Neuronal stem cell (in vitro differentiated cells): ENCODE results near the gene SAMD4A.
"Not testable (repeated sequence)": the region's sequence is repeated elsewhere in the genome, so short reads cannot be mapped to it uniquely, and the experiment has no call there.

Experiments used
- DNase-seq: peaks from one replicate; pipeline ENCODE4 v3.0.0-alpha.2; 2013; ENCODE audit warnings: low spot score
- H2AFZ ChIP-seq: one replicate; pipeline ENCODE4 v1.6.1; 2013; ENCODE audit warnings: mild to moderate bottlenecking, low read length, inconsistent platforms
- H2AK5ac ChIP-seq: 2 replicates; pipeline ENCODE4 v1.6.1; 2013; ENCODE audit warnings: low read depth, mild to moderate bottlenecking, inconsistent platforms, low read length, moderate library complexity, mixed read lengths
- H2BK120ac ChIP-seq: 2 replicates; pipeline ENCODE4 v1.6.1; 2013; ENCODE audit warnings: low read depth, mild to moderate bottlenecking, inconsistent platforms, low read length, moderate library complexity, mixed read lengths
- H2BK12ac ChIP-seq: one replicate; pipeline ENCODE4 v1.6.1; 2013; ENCODE audit warnings: low read length, inconsistent platforms
- H2BK15ac ChIP-seq: 2 replicates; pipeline ENCODE4 v1.6.1; 2013; ENCODE audit warnings: mild to moderate bottlenecking, low read length, inconsistent platforms, mixed read lengths
- H2BK5ac ChIP-seq: one replicate; pipeline ENCODE4 v1.6.1; 2013; ENCODE audit warnings: inconsistent platforms, mild to moderate bottlenecking, low read length, moderate library complexity
- H3K14ac ChIP-seq: one replicate; pipeline ENCODE4 v1.6.1; 2013; ENCODE audit warnings: low read length, inconsistent platforms
- H3K18ac ChIP-seq: 2 replicates; pipeline ENCODE4 v1.6.1; 2013; ENCODE audit warnings: low read length, inconsistent platforms
- H3K23ac ChIP-seq: 2 replicates; pipeline ENCODE4 v1.6.1; 2013; ENCODE audit warnings: low read depth, mild to moderate bottlenecking, mixed read lengths, low read length, inconsistent platforms; ENCODE audit not compliant: poor library complexity
- H3K27ac ChIP-seq: replicated peaks from 3 replicates; pipeline ENCODE4 v1.5.1; 2013; ENCODE audit warnings: low read length, inconsistent platforms
- H3K27me3 ChIP-seq, 3 experiments: 2 replicates each; pipeline ENCODE4 v1.6.1; 2013; ENCODE audit warnings: low read length in 3 of 3, mild to moderate bottlenecking in 2 of 3, inconsistent platforms in 1 of 3, low read depth in 1 of 3, mixed read lengths in 1 of 3, moderate library complexity in 1 of 3; ENCODE audit not compliant: control insufficient read depth in 3 of 3, insufficient read depth in 3 of 3
- H3K36me3 ChIP-seq, 2 donors: replicated peaks in 1 of 2; 2 replicates each; pipeline ENCODE4 v1.6.1; 2013; ENCODE audit warnings: low read length in 2 of 2; ENCODE audit not compliant: control insufficient read depth in 2 of 2, insufficient read depth in 2 of 2
- H3K4ac ChIP-seq: 2 replicates; pipeline ENCODE4 v1.6.1; 2013; ENCODE audit warnings: inconsistent platforms, mild to moderate bottlenecking, low read length, moderate library complexity
- H3K4me1 ChIP-seq, 2 donors: 1 replicate in 1 of 2; 2 replicates in 1 of 2; pipeline ENCODE4 v1.6.1; 2013; ENCODE audit warnings: low read length in 2 of 2, low read depth in 1 of 2; ENCODE audit not compliant: control insufficient read depth in 2 of 2, insufficient read depth in 1 of 2
- H3K4me2 ChIP-seq: one replicate; pipeline ENCODE4 v1.6.1; 2013; ENCODE audit warnings: mild to moderate bottlenecking, low read length, inconsistent platforms; ENCODE audit not compliant: insufficient read depth, poor library complexity, severe bottlenecking
- H3K4me3 ChIP-seq, 2 donors: 2 replicates each; pipeline ENCODE4 v1.5.1; 2013; ENCODE audit warnings: low read length in 2 of 2, mild to moderate bottlenecking in 2 of 2, inconsistent platforms in 1 of 2, moderate library complexity in 1 of 2
- H3K79me1 ChIP-seq: one replicate; pipeline ENCODE4 v1.6.1; 2013; ENCODE audit warnings: low read depth, mild to moderate bottlenecking, inconsistent platforms, low read length, moderate library complexity
- H3K9ac ChIP-seq: one replicate; pipeline ENCODE4 v1.6.1; 2013; ENCODE audit warnings: mild to moderate bottlenecking, low read depth, low read length, inconsistent platforms; ENCODE audit not compliant: poor library complexity
- H3K9me3 ChIP-seq, 2 donors: replicated peaks in 1 of 2; 2 replicates each; pipeline versions ENCODE3 to v1.6.1; 2013; ENCODE audit warnings: low read length in 2 of 2, mild to moderate bottlenecking in 2 of 2, inconsistent platforms in 1 of 2, low read depth in 1 of 2, mixed read lengths in 1 of 2, moderate library complexity in 1 of 2; ENCODE audit not compliant: control insufficient read depth in 2 of 2, insufficient read depth in 1 of 2
- H4K8ac ChIP-seq: one replicate; pipeline ENCODE4 v1.6.1; 2013; ENCODE audit warnings: low read depth, mild to moderate bottlenecking, inconsistent platforms, low read length, moderate library complexity
- H4K91ac ChIP-seq: one replicate; pipeline ENCODE4 v1.6.1; 2013; ENCODE audit warnings: low read length, low read depth, mild to moderate bottlenecking, inconsistent platforms; ENCODE audit not compliant: poor library complexity
- WGBS, 2 donors: extraction: QIAGEN DNeasy Blood & Tissue Kit; methylation state at CpG; one replicate each; pipeline ENCODE4 v1.1.7; 2013; ENCODE audit warnings: missing lambda C conversion rate in 2 of 2, mixed read lengths in 1 of 2; ENCODE audit not compliant: insufficient read length in 2 of 2, insufficient replicate concordance in 1 of 2; ENCODE audit errors: extremely low coverage in 2 of 2; 5-methylcytosine and 5-hydroxymethylcytosine counted together

SAMD4A gene

GRCh38 chr14:54622192-54622958, 55.4 kb downstream of the SAMD4A start:
- H2BK120ac ChIP-seq = no peak overlapping the region
- H3K79me1 ChIP-seq = no peaks in the 10 kb centered on the region
- H3K27me3 ChIP-seq = no peaks in the 10 kb centered on the region
- no peak overlapping the region for H3K18ac ChIP-seq
- WGBS, 2 donors = no CpG with 5 or more reads among the region's 9 CpGs
- H3K4me1 ChIP-seq = peaks cover 10 to 21% of the 10 kb centered on the region in 2 donors
- no peak overlapping the region for H2BK12ac ChIP-seq
- H3K4ac ChIP-seq = no peak overlapping the region
- H3K27ac ChIP-seq = no peak overlapping the region
- H2BK5ac ChIP-seq = no peak overlapping the region
- no peak for DNase-seq
- H3K14ac ChIP-seq = no peak overlapping the region
- H3K4me3 ChIP-seq = no peak overlapping the region
- H2AK5ac ChIP-seq = no peak overlapping the region
- peaks cover 0 to 11% of the 10 kb centered on the region in 2 donors for H3K9me3 ChIP-seq
- H3K9ac ChIP-seq = no peak overlapping the region
- H4K91ac ChIP-seq = no peak overlapping the region
- no peaks in the 10 kb centered on the region for H3K36me3 ChIP-seq
- H3K23ac ChIP-seq = no peak overlapping the region
- no peak overlapping the region for H4K8ac ChIP-seq
- H2BK15ac ChIP-seq = no peak overlapping the region
- H2AFZ ChIP-seq = no peak overlapping the region
- no peak overlapping the region for H3K4me2 ChIP-seq

DNA sequence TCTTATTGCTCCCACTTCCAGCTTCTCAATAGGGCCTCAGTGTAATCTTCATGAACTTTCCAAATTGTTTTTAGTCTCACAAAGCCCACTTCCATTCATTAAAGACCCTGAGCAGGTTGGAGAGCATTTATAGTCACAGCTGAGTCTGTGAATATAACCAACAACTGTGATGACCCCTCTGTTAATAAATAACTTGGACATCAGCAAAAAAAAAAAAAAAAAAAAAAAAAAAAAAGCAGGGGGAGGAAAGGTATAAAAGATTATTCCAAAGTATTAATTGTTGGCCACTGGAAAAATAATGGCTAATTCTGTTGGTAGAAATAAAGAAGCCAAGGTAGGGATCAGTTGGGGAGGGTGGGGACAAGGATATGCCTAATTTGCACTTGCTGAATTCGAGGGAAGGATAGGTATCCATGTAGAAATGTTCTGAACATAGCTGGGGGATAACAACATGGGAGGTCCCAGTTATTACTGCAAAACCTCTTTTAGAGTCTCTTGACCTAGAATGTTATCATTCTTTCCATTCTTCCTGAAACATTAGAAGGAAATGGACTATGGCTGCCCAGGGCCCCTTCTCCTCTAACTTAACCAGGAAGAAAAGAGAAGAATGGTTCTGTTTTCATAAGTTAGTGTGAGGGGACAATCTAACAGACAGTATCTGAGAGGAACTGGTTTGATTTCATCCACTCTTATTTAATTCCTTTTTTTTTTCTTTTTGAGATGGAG, 56.5 kb downstream of the SAMD4A start:
- no CpG with 5 or more reads among the region's 1 CpG for WGBS, 2 donors

GRCh38 chr14:54624005-54624358, 57.1 kb downstream of the SAMD4A start:
- H3K4me3 ChIP-seq, H3K14ac ChIP-seq, H2BK120ac ChIP-seq, H3K4me2 ChIP-seq, H2AFZ ChIP-seq, H2AK5ac ChIP-seq, H3K27me3 ChIP-seq, H3K23ac ChIP-seq, H3K27ac ChIP-seq, H3K4ac ChIP-seq, H3K36me3 ChIP-seq, H4K8ac ChIP-seq, H3K18ac ChIP-seq, H4K91ac ChIP-seq, H3K79me1 ChIP-seq, H2BK5ac ChIP-seq, H3K9ac ChIP-seq, H2BK12ac ChIP-seq, DNase-seq, H2BK15ac ChIP-seq: not testable (repeated sequence)
- Histone ChIP-seq H3K4me1 (peaks cover 16 to 29% of the 10 kb centered on the region in 2 donors), H3K9me3 (peaks cover 0 to 11% of the 10 kb centered on the region in 2 donors)
- no CpG with 5 or more reads among the region's 19 CpGs for WGBS, 2 donors

More for the DNA sequence above, 56.5 kb downstream of the SAMD4A start:
- Histone ChIP-seq H2BK120ac (no peak overlapping the region), H3K27me3 (no peaks in the 10 kb centered on the region), H4K8ac (no peak overlapping the region), H3K18ac (no peak overlapping the region), H3K79me1 (no peaks in the 10 kb centered on the region), H3K27ac (no peak overlapping the region), H3K4me2 (no peak overlapping the region), H3K4ac (no peak overlapping the region), H2BK5ac (no peak overlapping the region), H3K4me1 (peaks cover 16 to 27% of the 10 kb centered on the region in 2 donors), H4K91ac (no peak overlapping the region), H3K9me3 (peaks cover 0 to 11% of the 10 kb centered on the region in 2 donors), H2AK5ac (no peak overlapping the region), H2AFZ (no peak overlapping the region), H3K9ac (no peak overlapping the region), H3K14ac (no peak overlapping the region), H2BK12ac (no peak overlapping the region), H3K36me3 (no peaks in the 10 kb centered on the region), H3K4me3 (no peak overlapping the region), H3K23ac (no peak overlapping the region), H2BK15ac (no peak overlapping the region)
- no peak for DNase-seq

DNA sequence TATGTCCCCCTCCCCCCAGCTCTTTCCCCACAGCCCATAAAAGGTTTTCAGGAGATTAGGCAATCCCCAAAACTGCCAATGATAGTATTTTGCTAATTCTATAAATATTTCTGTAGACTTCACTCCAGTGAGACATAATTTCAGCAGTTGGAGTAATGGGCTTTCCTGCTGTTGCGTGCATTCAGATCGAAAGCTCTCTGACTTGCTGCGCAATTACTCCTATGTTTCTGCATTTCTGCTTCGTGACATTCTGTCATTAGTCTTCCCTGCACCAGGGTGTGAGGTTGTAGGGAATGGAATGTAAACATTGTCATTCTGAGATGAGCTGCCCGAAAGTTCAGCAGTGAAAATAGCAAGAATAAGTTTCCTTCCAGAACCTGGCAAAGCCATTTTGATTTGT, 58.2 kb downstream of the SAMD4A start:
- Histone ChIP-seq H2BK120ac (no peak overlapping the region), H2AFZ (no peak overlapping the region), H4K8ac (no peak overlapping the region), H3K27ac (no peak overlapping the region), H3K9ac (no peak overlapping the region), H3K27me3 (no peaks in the 10 kb centered on the region), H3K4ac (no peak overlapping the region), H3K18ac (no peak overlapping the region), H3K4me2 (no peak overlapping the region), H3K79me1 (no peaks in the 10 kb centered on the region), H3K36me3 (no peaks in the 10 kb centered on the region), H3K23ac (no peak overlapping the region), H3K9me3 (peaks cover 0 to 4% of the 10 kb centered on the region in 2 donors), H2AK5ac (no peak overlapping the region), H2BK12ac (no peak overlapping the region), H2BK15ac (no peak overlapping the region), H3K4me1 (peaks cover 16 to 29% of the 10 kb centered on the region in 2 donors), H4K91ac (no peak overlapping the region), H3K14ac (no peak overlapping the region), H3K4me3 (no peak overlapping the region), H2BK5ac (no peak overlapping the region)
- no CpG with 5 or more reads among the region's 5 CpGs for WGBS, 2 donors
- DNase-seq = no peak
